GM12878 (cell line): ENCODE results near the gene MS4A4E. TPM values are rescaled to one million over a fixed set of nuclear protein-coding genes. Genes with fewer than 3 reads are reported as not detected.

Experiments
- ASH2L ChIP-seq: fragments of 300-600, 200-600 bp; sonication (generic); IDR thresholded peaks from 2 replicates; pipeline ENCODE4 v1.6.1; 2017; ENCODE audit warnings: low read depth, mild to moderate bottlenecking, borderline replicate concordance
- CREB1 ChIP-seq: IDR thresholded peaks from 2 replicates; pipeline ENCODE4 v1.6.1; 2012; ENCODE audit warnings: low read depth, mild to moderate bottlenecking, inconsistent platforms
- FOXK2 ChIP-seq: fragments of 450-650 bp; IDR thresholded peaks from 2 replicates; pipeline ENCODE4 v1.6.1; 2017; ENCODE audit warnings: mild to moderate bottlenecking, moderate library complexity
- HDAC2 ChIP-seq: fragments of 200-600 bp; sonication (generic); IDR thresholded peaks from 2 replicates; pipeline ENCODE4 v1.6.1; 2017
- HDAC6 ChIP-seq: fragments of 200-600 bp; sonication (generic); IDR thresholded peaks from one replicate; pipeline ENCODE4 v1.8.0; 2017; ENCODE audit warnings: antibody characterized with exemption; ENCODE audit not compliant: unreplicated experiment
- JUND ChIP-seq: IDR thresholded peaks from 2 replicates; pipeline ENCODE4 v1.6.1; 2012; ENCODE audit warnings: low read depth, mild to moderate bottlenecking, low read length, improper control_type of control experiment, moderate library complexity
- LARP7 ChIP-seq: fragments of 450-650 bp; IDR thresholded peaks from 2 replicates; pipeline ENCODE4 v1.6.1; 2017; ENCODE audit warnings: mild to moderate bottlenecking
- POLR2AphosphoS2 ChIP-seq: IDR thresholded peaks from 2 replicates; pipeline ENCODE4 v1.6.1; 2011; ENCODE audit warnings: low read depth, mild to moderate bottlenecking, low read length, improper control_type of control experiment, moderate library complexity
- RAD51 ChIP-seq: fragments of 450-650 bp; IDR thresholded peaks from 2 replicates; pipeline ENCODE4 v1.6.1; 2016; ENCODE audit warnings: moderate library complexity, mild to moderate bottlenecking, inconsistent platforms
- RB1 ChIP-seq: fragments of 450-650 bp; formaldehyde crosslinking; IDR thresholded peaks from 2 replicates; pipeline ENCODE4 v1.6.1; 2017; ENCODE audit warnings: mild to moderate bottlenecking, borderline replicate concordance
- RCOR1 ChIP-seq: conservative IDR thresholded peaks from 2 replicates; pipeline ENCODE4 v1.6.1; 2012; ENCODE audit warnings: low read depth, low read length, improper control_type of control experiment
- RUNX3 ChIP-seq: IDR thresholded peaks from 2 replicates; pipeline ENCODE4 v1.6.1; 2012; ENCODE audit warnings: low read length, inconsistent platforms
- SMC3 ChIP-seq: IDR thresholded peaks from 2 replicates; pipeline ENCODE4 v1.6.1; 2011; ENCODE audit warnings: low read length, improper control_type of control experiment, borderline replicate concordance
- STAT3 ChIP-seq: IDR thresholded peaks from 2 replicates; pipeline ENCODE4 v1.6.1; 2011; ENCODE audit warnings: low read depth, low read length, improper control_type of control experiment
- TCF12 ChIP-seq: IDR thresholded peaks from 2 replicates; pipeline ENCODE4 v1.6.1; 2011; ENCODE audit warnings: low read depth, mild to moderate bottlenecking, low read length
- polyA plus RNA-seq, 11 experiments: library from polyadenylated mRNA; depleted of rRNA in 4 of 11; unstranded in 6 of 11; stranded (reverse) in 5 of 11; fragments of >200 nt; fragmentation: Nextera tagmentation in 4 of 11; fragmentation: Illumina TruSeq in 1 of 11; extraction: Ambion mirVana in 4 of 11; extraction: Trizol in 1 of 11; gene quantifications; 1 replicate in 1 of 11; 2 replicates in 10 of 11; pipeline versions ENCODE4 v1.2.1 to v1.2.3, GENCODE V29; 2011 to 2016; ENCODE audit warnings: inconsistent platforms in 2 of 11, missing spikeins in 2 of 11, low read depth in 1 of 11
- total RNA-seq, 4 experiments: library from RNA; depleted of rRNA in 3 of 4; stranded (reverse); fragments of >200 nt in 3 of 4; fragmentation: Illumina TruSeq in 1 of 4; extraction: Trizol in 1 of 4; gene quantifications; 2 replicates each; pipeline versions ENCODE4 v1.2.1 to v1.2.3, GENCODE V29; 2013 to 2021
- TF ChIP-seq, protein P1 (sequence below): fragments of 450-650 bp; IDR thresholded peaks from 2 replicates; pipeline ENCODE4 v1.6.1; 2014; ENCODE audit warnings: mild to moderate bottlenecking
- TF ChIP-seq, protein P2 (sequence below): fragments of 450-650 bp; conservative IDR thresholded peaks from 2 replicates; pipeline ENCODE4 v1.6.1; 2017; ENCODE audit warnings: mild to moderate bottlenecking, moderate library complexity
- TF ChIP-seq, protein P3 (sequence below): IDR thresholded peaks from 2 replicates; pipeline ENCODE4 v1.6.1; 2012; ENCODE audit warnings: low read depth, low read length, improper control_type of control experiment
- TF ChIP-seq, protein P4 (sequence below): IDR thresholded peaks from 2 replicates; pipeline ENCODE4 v1.6.1; 2012; ENCODE audit warnings: mild to moderate bottlenecking, low read depth, low read length
- TF ChIP-seq, protein P5 (sequence below): fragments of 450-650 bp; IDR thresholded peaks from 2 replicates; pipeline ENCODE4 v1.6.1; 2017; ENCODE audit warnings: mild to moderate bottlenecking, moderate library complexity

The MS4A4E gene
- total and polyA plus RNA-seq, 10 of the 15 experiments (the other 5 are each of a cell fraction or from before 2014, with no cell fraction given), result 0.06 to 0.92 (median 0.45) TPM; not detected in 3

DNA sequence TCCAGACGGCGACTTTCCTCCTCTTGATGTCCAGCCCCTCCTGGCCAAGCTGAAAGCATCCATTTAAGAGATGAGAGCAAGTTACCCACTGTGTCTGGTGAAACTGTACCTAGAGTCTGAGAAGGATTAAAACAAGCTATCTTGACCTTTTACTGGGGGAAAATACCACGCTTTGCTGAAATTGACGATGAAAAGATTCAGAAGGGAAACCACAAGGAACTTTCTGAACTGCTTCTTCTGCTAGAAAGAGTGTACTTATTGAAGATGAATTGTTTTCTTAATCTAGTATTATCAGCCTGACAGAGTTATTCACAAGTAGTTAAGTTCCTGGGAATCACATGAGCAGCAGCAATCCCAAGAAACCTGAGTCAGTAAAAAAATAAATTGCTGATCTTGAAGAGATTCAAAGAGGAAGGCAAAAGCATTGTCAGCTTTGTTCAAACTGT is 47.0 kb downstream of the MS4A4E start (continued):
- TF ChIP-seq, protein P1, sequence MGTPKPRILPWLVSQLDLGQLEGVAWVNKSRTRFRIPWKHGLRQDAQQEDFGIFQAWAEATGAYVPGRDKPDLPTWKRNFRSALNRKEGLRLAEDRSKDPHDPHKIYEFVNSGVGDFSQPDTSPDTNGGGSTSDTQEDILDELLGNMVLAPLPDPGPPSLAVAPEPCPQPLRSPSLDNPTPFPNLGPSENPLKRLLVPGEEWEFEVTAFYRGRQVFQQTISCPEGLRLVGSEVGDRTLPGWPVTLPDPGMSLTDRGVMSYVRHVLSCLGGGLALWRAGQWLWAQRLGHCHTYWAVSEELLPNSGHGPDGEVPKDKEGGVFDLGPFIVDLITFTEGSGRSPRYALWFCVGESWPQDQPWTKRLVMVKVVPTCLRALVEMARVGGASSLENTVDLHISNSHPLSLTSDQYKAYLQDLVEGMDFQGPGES, result no peak
- TF ChIP-seq HDAC2, result no peak
- no peak for TF ChIP-seq JUND
- TF ChIP-seq, protein P2, sequence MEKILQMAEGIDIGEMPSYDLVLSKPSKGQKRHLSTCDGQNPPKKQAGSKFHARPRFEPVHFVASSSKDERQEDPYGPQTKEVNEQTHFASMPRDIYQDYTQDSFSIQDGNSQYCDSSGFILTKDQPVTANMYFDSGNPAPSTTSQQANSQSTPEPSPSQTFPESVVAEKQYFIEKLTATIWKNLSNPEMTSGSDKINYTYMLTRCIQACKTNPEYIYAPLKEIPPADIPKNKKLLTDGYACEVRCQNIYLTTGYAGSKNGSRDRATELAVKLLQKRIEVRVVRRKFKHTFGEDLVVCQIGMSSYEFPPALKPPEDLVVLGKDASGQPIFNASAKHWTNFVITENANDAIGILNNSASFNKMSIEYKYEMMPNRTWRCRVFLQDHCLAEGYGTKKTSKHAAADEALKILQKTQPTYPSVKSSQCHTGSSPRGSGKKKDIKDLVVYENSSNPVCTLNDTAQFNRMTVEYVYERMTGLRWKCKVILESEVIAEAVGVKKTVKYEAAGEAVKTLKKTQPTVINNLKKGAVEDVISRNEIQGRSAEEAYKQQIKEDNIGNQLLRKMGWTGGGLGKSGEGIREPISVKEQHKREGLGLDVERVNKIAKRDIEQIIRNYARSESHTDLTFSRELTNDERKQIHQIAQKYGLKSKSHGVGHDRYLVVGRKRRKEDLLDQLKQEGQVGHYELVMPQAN, result no peak
- TF ChIP-seq, protein P3, sequence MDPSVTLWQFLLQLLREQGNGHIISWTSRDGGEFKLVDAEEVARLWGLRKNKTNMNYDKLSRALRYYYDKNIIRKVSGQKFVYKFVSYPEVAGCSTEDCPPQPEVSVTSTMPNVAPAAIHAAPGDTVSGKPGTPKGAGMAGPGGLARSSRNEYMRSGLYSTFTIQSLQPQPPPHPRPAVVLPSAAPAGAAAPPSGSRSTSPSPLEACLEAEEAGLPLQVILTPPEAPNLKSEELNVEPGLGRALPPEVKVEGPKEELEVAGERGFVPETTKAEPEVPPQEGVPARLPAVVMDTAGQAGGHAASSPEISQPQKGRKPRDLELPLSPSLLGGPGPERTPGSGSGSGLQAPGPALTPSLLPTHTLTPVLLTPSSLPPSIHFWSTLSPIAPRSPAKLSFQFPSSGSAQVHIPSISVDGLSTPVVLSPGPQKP, result no peak
- TF ChIP-seq, protein P4, sequence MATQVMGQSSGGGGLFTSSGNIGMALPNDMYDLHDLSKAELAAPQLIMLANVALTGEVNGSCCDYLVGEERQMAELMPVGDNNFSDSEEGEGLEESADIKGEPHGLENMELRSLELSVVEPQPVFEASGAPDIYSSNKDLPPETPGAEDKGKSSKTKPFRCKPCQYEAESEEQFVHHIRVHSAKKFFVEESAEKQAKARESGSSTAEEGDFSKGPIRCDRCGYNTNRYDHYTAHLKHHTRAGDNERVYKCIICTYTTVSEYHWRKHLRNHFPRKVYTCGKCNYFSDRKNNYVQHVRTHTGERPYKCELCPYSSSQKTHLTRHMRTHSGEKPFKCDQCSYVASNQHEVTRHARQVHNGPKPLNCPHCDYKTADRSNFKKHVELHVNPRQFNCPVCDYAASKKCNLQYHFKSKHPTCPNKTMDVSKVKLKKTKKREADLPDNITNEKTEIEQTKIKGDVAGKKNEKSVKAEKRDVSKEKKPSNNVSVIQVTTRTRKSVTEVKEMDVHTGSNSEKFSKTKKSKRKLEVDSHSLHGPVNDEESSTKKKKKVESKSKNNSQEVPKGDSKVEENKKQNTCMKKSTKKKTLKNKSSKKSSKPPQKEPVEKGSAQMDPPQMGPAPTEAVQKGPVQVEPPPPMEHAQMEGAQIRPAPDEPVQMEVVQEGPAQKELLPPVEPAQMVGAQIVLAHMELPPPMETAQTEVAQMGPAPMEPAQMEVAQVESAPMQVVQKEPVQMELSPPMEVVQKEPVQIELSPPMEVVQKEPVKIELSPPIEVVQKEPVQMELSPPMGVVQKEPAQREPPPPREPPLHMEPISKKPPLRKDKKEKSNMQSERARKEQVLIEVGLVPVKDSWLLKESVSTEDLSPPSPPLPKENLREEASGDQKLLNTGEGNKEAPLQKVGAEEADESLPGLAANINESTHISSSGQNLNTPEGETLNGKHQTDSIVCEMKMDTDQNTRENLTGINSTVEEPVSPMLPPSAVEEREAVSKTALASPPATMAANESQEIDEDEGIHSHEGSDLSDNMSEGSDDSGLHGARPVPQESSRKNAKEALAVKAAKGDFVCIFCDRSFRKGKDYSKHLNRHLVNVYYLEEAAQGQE, result no peak
- TF ChIP-seq TCF12, result no peak
- no peak for TF ChIP-seq ASH2L
- no peak for TF ChIP-seq SMC3
- TF ChIP-seq HDAC6, result no peak
- no peak for TF ChIP-seq POLR2AphosphoS2
- no peak for TF ChIP-seq RCOR1
- TF ChIP-seq RAD51, result no peak
- TF ChIP-seq, protein P5, sequence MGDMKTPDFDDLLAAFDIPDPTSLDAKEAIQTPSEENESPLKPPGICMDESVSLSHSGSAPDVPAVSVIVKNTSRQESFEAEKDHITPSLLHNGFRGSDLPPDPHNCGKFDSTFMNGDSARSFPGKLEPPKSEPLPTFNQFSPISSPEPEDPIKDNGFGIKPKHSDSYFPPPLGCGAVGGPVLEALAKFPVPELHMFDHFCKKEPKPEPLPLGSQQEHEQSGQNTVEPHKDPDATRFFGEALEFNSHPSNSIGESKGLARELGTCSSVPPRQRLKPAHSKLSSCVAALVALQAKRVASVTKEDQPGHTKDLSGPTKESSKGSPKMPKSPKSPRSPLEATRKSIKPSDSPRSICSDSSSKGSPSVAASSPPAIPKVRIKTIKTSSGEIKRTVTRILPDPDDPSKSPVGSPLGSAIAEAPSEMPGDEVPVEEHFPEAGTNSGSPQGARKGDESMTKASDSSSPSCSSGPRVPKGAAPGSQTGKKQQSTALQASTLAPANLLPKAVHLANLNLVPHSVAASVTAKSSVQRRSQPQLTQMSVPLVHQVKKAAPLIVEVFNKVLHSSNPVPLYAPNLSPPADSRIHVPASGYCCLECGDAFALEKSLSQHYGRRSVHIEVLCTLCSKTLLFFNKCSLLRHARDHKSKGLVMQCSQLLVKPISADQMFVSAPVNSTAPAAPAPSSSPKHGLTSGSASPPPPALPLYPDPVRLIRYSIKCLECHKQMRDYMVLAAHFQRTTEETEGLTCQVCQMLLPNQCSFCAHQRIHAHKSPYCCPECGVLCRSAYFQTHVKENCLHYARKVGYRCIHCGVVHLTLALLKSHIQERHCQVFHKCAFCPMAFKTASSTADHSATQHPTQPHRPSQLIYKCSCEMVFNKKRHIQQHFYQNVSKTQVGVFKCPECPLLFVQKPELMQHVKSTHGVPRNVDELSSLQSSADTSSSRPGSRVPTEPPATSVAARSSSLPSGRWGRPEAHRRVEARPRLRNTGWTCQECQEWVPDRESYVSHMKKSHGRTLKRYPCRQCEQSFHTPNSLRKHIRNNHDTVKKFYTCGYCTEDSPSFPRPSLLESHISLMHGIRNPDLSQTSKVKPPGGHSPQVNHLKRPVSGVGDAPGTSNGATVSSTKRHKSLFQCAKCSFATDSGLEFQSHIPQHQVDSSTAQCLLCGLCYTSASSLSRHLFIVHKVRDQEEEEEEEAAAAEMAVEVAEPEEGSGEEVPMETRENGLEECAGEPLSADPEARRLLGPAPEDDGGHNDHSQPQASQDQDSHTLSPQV, result no peak
- TF ChIP-seq STAT3, result no peak
- TF ChIP-seq CREB1, result no peak
- TF ChIP-seq FOXK2, result no peak
- no peak for TF ChIP-seq LARP7
- peak; percentile 92 for TF ChIP-seq RUNX3
- TF ChIP-seq RB1, result no peak
